ENCODE measurements around the gene RELCH. TPM values are rescaled to one million over a fixed set of nuclear protein-coding genes. Genes with fewer than 3 reads are reported as not detected.

RELCH gene
- total RNA-seq, 4 donors from 2014 or later: 46.7 to 77.9 (median 55.0) TPM

DNA sequence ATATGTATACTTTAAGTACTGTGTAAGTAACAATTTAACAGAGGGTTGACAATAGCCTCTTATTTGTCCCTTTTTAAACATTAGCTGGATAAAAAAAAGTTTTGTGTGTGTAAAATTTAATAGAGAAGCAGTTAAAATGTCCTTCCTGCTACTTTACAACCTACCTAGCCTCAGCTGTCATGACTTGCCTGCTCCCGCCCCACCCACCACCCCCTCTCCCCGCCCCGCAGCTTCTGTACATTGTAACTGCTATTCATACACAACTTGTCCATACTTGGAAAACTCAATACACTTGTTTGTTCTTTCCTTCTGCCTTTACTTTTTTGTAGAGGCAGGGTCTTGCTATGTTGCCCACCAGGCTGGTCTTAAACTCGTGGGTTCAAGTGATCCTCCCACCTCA is 19.5 kb downstream of the RELCH start:
- DNase-seq (ENCODE audit: low spot score in 2 of 2): no peak
- H3K4me3 ChIP-seq (ENCODE audit: low read depth, poor library complexity, severe bottlenecking): no peak overlapping the region
- TF ChIP-seq, protein P1, sequence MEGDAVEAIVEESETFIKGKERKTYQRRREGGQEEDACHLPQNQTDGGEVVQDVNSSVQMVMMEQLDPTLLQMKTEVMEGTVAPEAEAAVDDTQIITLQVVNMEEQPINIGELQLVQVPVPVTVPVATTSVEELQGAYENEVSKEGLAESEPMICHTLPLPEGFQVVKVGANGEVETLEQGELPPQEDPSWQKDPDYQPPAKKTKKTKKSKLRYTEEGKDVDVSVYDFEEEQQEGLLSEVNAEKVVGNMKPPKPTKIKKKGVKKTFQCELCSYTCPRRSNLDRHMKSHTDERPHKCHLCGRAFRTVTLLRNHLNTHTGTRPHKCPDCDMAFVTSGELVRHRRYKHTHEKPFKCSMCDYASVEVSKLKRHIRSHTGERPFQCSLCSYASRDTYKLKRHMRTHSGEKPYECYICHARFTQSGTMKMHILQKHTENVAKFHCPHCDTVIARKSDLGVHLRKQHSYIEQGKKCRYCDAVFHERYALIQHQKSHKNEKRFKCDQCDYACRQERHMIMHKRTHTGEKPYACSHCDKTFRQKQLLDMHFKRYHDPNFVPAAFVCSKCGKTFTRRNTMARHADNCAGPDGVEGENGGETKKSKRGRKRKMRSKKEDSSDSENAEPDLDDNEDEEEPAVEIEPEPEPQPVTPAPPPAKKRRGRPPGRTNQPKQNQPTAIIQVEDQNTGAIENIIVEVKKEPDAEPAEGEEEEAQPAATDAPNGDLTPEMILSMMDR (IDR thresholded peaks at IDR 0.05): no peak
- TF ChIP-seq POLR2A (IDR thresholded peaks at IDR 0.05): no peak
- intact Hi-C loops (cut with DNase I; ENCODE audit: low total_unique reads): no loop called here
- 51 to 62% methylated on average over 4 of the region's 4 CpGs for WGBS, 2 donors

DNA sequence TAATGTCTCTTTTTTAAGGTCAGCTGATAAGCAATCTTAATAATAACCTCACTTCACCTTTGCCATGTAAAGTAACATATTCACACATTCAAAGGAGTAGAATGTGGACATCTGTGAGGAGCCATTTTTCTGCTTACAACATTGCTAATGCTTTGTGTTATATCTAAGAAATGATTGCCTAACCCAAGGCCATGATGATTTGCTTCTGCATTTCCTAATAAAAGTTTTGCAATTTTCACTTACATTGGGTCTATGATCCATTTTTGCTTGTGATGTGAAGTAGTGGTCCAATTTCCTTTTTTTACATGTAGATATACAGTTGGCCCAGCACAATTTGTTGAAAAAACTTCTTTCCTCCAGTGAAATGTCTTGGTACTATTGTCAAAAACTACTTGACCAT is 22.0 kb downstream of the RELCH start:
- no peak for DNase-seq (ENCODE audit: low spot score in 2 of 2)
- H3K4me3 ChIP-seq (ENCODE audit: low read depth, poor library complexity, severe bottlenecking): no peak overlapping the region
- intact Hi-C loops (cut with DNase I; ENCODE audit: low total_unique reads): no loop called here
- no peak for TF ChIP-seq POLR2A (IDR thresholded peaks at IDR 0.05)
- TF ChIP-seq, protein P1 (IDR thresholded peaks at IDR 0.05): no peak

DNA sequence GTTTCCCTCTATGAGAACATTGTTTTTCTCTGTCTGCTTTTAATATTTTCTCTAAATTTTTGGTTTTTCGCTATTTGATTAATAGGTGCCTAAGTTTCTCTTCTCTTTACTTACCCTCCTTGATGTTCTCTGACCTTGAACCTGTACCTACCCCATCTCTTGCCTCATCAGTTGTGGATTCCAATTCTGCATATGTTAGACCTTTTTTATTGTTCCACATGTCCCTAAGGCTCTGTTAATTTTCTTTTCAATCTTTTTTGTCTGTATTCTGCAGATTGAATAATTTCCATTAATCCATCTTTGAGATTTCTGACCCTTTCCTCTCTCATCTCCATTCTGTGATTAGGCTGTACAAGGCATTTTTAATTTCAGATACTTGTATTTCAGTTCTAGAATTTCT is 23.1 kb downstream of the RELCH start:
- no peak for DNase-seq (ENCODE audit: low spot score in 2 of 2)
- intact Hi-C loops (cut with DNase I; ENCODE audit: low total_unique reads): no loop called here
- 95 to 98% methylated on average over 1 of the region's 1 CpG for WGBS, 2 donors
- H3K4me3 ChIP-seq (ENCODE audit: low read depth, poor library complexity, severe bottlenecking): no peak overlapping the region
- TF ChIP-seq POLR2A (IDR thresholded peaks at IDR 0.05): no peak
- TF ChIP-seq, protein P1 (IDR thresholded peaks at IDR 0.05): no peak

DNA sequence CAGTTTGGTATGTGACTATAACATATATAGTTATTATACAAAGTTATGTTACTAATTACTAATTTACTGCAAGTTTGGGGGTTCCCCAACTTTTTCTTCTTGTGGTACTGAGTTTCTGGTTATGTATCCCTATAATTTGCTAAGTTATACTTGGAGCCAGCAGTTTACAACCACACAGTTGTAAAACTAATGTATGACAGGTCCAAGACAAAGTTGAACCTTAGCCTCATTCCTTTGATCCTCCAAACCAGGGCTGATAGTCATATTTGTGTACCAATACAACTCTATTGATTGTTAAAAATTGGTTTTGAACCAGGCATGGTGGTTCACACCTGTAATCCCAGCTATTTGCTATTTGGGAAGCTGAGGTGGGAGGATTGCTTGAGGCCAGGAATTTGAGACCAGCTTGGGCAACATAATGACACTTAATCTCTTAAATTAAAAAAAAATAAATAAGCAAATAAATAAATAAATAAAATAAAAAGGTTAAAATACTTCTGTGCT is 24.3 kb downstream of the RELCH start:
- H3K4me3 ChIP-seq (ENCODE audit: low read depth, poor library complexity, severe bottlenecking): no peak overlapping the region
- TF ChIP-seq, protein P1 (IDR thresholded peaks at IDR 0.05): no peak
- no peak for TF ChIP-seq POLR2A (IDR thresholded peaks at IDR 0.05)
- no peak for DNase-seq (ENCODE audit: low spot score in 2 of 2)
- intact Hi-C loops (cut with DNase I; ENCODE audit: low total_unique reads): no loop called here

DNA sequence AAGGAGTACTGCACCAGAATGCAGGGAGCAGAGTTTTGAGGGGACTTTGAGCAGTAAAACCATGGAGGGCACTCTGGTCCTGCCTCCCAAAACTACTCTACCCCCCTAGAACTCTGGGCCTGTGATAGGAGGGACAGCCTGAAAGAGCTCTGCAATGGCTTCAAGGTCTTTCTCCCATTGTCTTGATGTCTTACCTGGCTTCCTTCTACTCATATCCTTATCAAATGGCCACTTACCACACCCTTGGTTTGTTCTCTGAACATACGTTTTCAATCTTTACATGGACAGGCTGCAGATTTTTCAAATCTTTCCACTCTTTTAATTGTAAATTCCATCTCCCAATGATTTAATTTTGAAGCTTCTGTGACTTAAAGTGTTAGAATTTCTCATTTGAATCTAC is 27.7 kb downstream of the RELCH start:
- no peak for DNase-seq (ENCODE audit: low spot score in 2 of 2)
- H3K4me3 ChIP-seq (ENCODE audit: low read depth, poor library complexity, severe bottlenecking): no peak overlapping the region
- WGBS, 2 donors: 76 to 83% methylated on average over 1 of the region's 1 CpG
- intact Hi-C loops (cut with DNase I; ENCODE audit: low total_unique reads): no loop called here
- TF ChIP-seq, protein P1 (IDR thresholded peaks at IDR 0.05): no peak
- TF ChIP-seq POLR2A (IDR thresholded peaks at IDR 0.05): no peak

DNA sequence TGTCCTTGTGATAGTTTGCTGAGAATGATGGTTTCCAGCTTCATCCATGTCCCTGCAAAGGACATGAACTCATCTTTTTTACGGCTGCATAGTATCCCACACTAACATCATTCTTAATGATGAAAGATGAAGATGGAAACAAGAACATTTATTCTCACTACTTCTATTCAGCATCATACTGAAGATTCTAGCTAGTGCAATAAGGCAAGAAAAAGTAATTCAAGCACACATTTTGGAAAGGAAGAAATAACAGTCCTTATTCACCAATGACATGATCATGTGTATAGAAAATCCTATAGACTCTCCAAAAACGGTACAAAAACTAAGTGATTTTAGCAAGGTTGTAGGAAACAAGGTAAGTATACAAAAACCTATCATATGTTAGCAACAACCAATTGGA is 37.2 kb downstream of the RELCH start:
- intact Hi-C loops (cut with DNase I; ENCODE audit: low total_unique reads): no loop called here
- TF ChIP-seq, protein P1 (IDR thresholded peaks at IDR 0.05): no peak
- no peak for TF ChIP-seq POLR2A (IDR thresholded peaks at IDR 0.05)
- WGBS, 2 donors: 91 to 96% methylated on average over 2 of the region's 2 CpGs
- H3K4me3 ChIP-seq (ENCODE audit: low read depth, poor library complexity, severe bottlenecking): no peak overlapping the region
- DNase-seq (ENCODE audit: low spot score in 2 of 2): no peak

Data from lower leg skin (tissue), 4 donors.